GM19025 (cell line): ENCODE data around the gene DIP2B.

ENCODE experiments used
- ATAC-seq: cut with Tn5 transposase; IDR thresholded peaks from one replicate; pipeline ENCODE4 v1.9.1; 2021; ENCODE audit warnings: mild to moderate bottlenecking, low read depth, moderate library complexity; ENCODE audit not compliant: unreplicated experiment

DIP2B gene

GRCh38 chr12:50708631-50709030 lies 203.8 kb downstream of the DIP2B start:
- ATAC-seq: no peak

GRCh38 chr12:50711121-50711520 lies 206.3 kb downstream of the DIP2B start:
- no peak for ATAC-seq

DNA sequence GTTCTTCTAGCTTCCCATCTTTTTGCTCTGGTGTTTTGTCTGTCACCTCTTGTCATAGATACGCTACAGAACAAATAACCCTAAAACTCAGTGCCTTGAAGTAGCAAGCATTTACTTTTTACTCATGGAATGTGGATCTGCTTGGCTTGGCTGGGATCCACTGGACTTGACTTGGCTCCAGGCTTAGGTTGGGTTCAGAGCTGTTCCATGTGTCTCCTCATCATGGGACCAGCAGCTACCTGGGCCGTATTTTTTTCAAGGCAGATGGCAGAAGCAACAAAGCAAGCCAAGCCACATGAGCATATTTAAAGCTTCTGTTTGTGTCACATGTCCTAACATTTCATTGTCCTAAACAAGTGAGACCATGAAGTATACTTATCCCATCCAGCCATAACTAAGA lies 210.4 kb downstream of the DIP2B start:
- ATAC-seq: no peak

GRCh38 chr12:50718760-50719159 lies 214.0 kb downstream of the DIP2B start:
- no peak for ATAC-seq

DNA sequence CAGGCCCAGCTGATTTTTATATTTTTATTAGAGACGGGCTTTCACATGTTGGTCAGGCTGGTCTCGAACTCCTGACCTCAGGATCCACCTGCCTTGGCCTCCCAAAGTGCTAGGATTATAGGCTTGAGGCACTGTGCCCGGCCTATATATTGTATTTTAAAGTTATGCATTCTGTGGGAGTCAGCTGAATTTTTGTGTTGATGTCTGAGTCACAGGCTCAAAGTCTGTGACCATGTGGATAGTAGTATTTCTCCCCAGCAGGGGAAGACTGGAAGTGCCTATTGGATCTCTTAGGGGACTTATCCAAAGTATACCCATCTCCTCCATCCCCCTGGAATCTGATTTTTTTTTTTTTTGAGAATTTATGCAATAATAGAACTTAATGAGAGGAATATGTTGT lies 215.3 kb downstream of the DIP2B start:
- ATAC-seq: no peak

- no peak for ATAC-seq
These were observed 215.7 kb downstream of the DIP2B start for GRCh38 chr12:50720501-50720900.

DNA sequence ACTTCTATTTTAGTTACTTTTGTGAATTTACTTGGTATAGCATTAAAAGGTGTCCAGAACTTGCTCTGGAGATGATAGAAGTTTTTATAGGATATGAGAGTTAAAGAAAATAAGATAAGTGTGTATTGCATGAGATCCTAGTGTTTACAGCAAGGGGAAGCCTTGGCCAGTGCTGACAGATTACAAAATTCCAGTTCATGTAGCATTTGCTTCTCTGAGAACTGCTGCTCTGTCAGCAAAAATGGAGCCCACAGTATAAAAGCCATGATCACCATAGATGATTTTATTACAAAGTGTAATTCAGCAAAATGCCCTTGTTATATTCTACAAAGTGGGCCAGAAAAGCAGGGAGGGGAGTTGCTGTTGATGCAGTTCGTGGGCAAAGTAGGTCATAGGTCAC lies 219.1 kb downstream of the DIP2B start:
- ATAC-seq: no peak

DNA sequence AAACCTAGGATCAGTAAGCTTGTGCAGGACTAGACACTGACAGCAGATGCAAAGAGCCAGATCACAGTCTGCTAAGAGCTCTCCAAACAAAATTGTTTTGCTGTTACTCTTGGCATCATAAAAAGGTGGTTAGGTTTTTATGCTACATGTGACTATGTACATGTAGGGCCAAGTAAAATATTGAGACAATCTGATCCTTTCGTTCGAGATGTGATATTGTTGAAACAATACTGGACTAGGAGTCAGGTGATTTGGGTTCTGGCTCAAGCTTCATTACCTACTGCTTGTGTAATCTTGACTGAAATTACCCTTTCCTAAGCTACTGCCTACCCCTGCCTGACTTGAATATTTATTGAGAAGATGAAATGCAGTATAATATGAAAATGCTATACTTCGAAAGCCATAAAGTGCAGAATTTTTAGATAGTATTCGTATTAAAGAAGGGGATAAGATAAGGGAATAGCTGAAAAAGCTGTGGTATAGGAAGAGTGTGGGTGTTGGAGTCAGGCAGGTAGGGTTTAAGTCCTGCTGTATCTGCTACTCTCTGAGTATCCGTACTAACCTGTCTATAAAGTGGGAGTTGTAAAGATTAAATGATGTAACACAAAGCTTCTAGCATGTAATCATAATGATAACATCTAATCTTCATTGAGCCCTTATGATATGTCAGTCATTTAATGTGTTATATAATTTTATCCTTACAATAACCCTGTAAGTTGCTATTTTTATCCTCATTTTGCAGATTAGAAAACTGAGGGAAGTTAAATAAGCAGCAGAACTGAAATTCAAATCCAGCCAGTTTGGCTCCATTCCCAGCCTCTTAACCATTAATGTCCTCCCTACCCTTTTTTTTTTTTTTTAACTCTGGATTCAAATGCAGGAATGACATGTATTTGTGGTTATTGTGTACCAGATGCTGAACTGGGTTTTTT lies 220.5 kb downstream of the DIP2B start:
- no peak for ATAC-seq

GRCh38 chr12:50727466-50727865 lies 222.7 kb downstream of the DIP2B start:
- no peak for ATAC-seq

- ATAC-seq: no peak
These were observed 223.6 kb downstream of the DIP2B start for GRCh38 chr12:50728417-50728816.

GRCh38 chr12:50728841-50729240 lies 224.1 kb downstream of the DIP2B start:
- no peak for ATAC-seq

GRCh38 chr12:50732591-50732990 lies 227.8 kb downstream of the DIP2B start:
- ATAC-seq: no peak

GRCh38 chr12:50733706-50734105 lies 228.9 kb downstream of the DIP2B start:
- ATAC-seq: no peak

- no peak for ATAC-seq
These were observed 229.9 kb downstream of the DIP2B start for GRCh38 chr12:50734409-50735263.

GRCh38 chr12:50739611-50740010 lies 234.8 kb downstream of the DIP2B start:
- no peak for ATAC-seq

GRCh38 chr12:50740307-50740706 lies 235.5 kb downstream of the DIP2B start:
- no peak for ATAC-seq

DNA sequence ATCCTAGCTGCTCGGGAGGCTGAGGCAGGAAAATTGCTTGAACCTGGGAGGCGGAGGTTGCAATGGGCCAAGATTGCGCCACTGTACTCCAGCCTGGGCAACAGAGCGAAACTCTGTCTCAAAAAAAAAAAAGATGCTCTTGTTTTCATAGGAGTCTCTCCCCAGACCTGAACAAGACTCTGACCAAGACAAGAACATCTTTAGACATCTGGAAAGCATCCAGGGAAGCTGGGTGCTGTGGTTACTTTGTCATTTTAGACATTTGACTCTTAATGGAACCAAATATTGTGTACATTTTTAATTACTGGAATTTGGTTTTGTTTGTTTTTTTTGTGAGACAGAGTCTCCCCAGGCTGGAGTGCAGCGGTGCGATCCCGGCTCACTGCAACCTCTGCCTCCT lies 238.0 kb downstream of the DIP2B start:
- ATAC-seq: no peak

GRCh38 chr12:50745861-50746260 lies 241.1 kb downstream of the DIP2B start:
- no peak for ATAC-seq

DNA sequence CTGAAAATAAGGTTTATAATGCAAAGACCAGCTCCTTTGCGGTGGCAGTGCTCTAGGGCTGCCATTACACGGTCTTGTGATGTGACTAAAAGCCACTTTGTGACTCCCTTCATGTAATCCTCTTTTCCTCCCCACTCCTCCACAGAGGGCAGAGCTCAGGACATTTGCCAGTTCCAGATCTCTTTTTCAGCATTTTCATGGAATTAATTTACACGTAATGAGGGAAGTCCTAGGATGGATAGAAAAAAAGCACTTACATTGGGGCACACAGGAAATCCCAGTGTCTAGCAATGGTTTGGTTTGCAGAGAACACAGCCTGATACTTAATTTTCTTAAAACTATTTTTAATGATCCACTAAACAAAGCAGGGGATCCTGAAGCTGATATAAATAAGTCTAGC lies 241.6 kb downstream of the DIP2B start:
- no peak for ATAC-seq

DNA sequence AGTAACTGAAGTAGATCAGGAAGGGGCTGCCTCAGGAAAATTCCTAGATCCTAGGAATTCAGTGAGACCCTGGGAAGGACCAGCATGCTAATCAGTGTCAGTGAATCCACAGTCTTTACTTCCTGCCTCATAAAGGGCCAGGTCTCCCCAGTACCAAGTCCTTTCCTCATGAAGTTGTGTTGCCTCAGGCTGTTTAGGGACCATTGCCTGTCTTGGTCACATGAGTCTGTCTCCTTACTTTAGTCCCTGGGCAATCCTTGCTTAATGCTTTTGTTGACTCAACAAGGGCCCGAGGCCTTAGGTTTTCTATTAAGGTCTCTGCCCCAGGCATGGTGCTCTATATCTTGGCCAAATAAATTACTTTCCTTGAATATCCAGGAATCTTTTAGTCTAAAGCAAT lies 243.0 kb downstream of the DIP2B start:
- no peak for ATAC-seq

- no peak for ATAC-seq
These were observed 244.7 kb downstream of the DIP2B start for GRCh38 chr12:50749459-50749882.
